GM21515 (cell line): ENCODE results near the gene RAD51B.
"Not testable (repeated sequence)": the region's sequence is repeated elsewhere in the genome, so short reads cannot be mapped to it uniquely, and the experiment has no call there.

ENCODE experiments used
- ATAC-seq: cut with Tn5 transposase; IDR thresholded peaks from one replicate; pipeline ENCODE4 v1.9.1; 2021; ENCODE audit not compliant: unreplicated experiment

RAD51B gene

DNA sequence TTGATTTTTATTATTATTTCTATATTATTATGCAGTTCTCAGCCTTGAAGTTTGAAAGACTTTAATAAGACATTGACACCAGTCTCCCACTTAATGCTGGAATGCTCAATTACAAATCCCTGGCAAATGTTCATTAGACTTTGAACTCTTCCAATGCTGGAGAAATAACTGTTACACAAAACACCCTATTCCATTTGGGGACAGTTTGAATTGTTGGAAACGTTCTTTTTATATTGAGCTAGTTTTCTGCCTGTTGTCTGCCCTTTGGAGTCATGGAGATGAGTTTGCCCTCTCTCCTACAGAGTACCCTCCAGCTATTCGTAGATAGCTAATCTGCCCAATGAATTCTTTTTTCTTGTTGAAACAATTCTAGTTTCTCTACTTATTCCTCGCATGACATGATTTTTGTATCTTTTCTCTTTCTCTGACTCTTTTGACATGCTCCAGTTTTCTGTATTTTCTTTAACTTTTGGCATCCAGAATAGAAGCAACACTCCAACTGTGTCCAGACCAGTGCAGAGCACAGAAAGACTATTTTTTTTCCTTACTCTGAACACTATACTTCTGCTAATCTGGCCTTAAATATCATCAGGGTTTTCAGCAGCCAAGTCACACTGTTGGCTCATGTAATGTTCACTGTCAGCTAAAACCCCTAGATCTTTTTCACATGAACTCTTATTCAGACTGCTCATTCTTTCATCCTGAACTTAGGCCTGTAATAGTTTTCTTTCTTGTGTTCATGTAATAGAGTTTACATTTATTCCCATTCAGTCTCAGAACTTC, 379.3 kb downstream of the RAD51B start:
- no peak for ATAC-seq

DNA sequence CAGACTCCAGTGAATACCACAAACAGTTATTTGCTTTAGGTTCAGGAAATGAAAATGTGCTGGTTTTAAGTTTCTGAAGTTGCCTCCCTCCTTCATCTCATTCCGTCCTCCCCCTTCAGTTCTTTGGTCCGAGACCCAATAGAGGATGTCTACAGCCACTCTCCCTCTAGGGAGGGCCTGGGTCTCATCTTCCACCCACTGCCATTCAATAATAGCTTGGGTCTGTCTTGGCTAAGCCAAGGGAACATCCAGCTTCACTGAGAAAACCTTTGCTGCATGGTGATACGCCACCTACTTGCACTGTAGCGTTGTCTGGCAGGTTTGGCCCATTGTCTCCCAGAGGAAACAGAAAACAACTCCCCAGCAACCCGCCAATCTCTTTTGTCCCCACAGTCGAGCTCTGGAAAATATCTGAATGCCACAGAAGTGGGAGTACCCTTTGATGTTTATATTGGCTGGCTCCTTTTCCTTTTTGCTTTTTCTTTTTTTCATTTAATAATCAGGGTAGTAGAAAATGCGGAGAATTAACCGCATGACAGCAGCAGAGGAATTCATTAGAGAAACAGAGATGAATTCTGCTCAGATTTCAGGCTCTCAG, 380.1 kb downstream of the RAD51B start:
- ATAC-seq: no peak

DNA sequence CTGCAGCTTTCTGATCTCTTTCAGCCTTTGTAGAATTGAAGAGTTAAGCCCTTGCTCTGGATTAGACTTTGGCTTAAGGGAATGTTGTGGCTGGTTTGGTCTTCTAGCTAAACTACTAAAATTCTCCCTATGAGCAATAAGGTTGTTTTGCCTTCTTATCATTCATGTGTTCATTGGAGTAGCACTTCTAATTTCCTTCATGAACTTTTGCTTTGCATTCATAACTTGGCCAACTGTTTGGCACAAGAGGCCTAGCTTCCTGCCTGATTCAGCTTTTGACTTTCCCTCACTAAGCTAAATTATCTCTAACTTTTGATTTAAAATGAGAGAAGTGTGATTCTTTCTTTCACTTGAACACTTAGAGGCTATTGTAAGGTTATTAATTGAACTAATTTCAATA, 384.3 kb downstream of the RAD51B start:
- ATAC-seq: no peak

DNA sequence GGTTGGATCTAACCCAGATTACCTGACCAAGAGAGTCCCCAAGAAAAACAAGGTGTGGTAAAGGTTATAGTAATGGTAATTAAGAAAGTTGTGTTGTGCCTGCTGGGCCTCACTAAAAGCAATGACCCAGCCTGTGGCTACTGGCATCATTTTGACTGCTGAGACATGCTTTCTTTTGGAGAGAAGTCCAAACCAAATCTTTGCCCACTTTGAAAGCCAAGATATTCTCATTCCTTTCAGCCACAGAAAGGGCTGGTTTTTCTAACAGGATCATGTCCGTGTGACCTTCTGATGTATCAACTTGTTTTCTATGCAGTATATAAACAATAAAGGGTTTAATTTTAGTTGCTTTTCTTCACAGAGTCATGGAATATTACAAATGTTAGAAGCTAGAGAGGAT, 388.6 kb downstream of the RAD51B start:
- no peak for ATAC-seq

DNA sequence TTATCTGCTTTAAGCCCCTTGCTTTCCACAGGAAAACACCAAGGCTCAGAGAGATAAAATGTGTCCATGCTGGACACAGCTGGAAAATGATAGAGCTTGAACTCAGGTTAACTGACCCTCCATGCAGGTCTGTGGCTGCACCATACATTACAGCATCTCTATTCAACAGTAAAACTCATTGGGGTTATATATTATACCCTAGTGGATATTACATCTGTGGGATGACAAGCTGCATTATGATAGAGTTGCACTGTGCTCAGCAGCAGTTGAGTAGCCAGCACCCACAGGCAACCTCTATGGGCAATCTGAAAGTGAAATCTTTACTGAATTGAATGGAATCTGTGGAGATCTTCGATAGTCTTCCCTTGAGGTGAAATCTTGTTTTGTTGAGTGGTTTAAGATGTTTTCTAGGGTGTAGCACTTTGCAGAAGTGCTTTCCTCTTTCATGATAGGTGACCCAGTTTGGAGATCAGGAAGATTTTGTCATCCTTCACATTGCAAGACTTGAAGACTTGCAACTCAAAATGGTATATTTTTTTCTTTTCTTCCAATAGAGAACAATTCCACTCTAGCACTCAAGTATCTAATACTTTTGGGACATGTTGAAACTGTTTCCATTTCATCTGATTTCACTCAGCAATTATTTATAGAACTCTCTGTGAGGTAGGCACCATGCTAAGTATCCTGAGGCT, 389.2 kb downstream of the RAD51B start:
- ATAC-seq: no peak

DNA sequence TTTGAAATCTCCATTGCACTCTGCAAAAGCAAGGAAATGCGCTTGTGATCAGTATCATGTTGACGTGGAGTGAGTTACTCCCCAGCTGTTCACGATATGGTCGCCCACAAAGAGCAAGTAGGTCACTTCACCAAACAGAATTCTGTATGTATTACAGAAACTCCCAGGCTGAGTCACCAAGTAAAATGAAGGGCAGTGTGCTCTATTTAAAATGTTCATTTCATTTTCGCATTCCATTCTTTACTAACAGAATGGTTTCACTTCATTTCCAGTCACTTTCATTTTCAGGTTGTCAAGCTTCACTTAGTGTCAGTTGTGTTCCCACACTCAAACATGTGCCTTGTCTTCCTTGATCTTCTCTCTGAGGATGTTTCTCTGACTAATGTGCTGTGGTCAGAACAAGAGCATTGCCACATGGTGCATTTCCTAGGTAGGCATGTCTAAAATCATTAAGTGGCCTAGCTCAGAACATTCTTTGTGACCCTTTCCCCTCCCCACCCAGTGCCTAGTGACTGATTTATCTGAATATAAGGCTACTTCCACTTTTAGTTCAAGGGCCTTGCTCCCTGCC, 391.2 kb downstream of the RAD51B start:
- ATAC-seq: peak; percentile 89

DNA sequence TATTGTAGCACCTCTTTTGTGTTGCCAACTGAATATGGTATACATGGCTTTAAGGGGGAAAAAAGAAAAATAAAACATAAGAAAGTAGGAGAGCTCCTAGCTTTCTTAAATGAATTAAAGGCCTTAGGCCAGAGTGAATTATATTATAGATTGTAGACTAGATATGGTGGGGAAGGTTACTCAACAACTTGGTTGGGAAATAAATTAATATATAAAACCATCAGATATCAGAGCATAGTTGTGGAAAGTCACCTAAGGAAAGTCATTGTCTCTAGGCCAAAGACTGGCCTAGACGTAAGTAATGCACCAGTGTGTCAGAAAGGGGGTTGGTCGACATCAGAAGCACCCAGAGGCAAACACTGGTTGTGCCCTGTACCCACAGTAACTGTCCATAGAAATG, 391.8 kb downstream of the RAD51B start:
- ATAC-seq: no peak

DNA sequence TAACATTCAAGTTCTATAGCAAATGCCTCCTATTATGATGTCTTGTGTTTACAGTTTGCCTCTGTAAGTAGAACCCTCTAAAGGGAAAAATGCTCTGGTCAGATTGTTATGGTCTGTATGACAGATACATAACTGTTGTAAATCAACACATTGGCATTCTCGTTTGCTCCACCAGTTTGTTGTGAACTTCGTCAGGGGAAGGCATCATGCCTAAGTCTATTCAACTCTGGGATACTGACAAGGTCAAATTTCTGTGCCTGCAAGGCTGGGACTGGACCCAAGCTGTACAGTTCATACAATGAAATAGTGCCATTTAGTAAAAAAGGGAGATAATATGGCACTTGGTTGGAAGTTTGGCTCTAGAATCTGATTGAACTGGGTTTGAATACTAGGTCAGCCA, 392.3 kb downstream of the RAD51B start:
- ATAC-seq: no peak

DNA sequence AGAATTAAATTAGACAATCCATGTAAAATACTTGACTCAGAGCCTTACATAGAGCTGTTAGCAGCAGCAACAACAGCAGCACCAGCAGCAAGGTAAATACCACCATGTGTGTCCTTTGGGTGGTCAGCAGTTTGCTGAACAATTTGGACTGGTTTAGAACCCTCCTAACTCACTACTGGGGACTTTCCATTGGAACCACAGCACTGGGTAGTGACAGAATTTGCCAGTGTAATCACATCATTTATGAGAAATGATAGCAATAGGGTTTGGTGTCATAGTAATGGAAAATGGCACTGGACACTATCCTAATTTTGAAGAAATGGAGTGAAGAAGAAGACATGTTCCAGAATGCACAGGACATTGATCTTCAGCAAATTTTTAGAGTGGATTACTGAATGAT, 392.8 kb downstream of the RAD51B start:
- ATAC-seq: no peak

DNA sequence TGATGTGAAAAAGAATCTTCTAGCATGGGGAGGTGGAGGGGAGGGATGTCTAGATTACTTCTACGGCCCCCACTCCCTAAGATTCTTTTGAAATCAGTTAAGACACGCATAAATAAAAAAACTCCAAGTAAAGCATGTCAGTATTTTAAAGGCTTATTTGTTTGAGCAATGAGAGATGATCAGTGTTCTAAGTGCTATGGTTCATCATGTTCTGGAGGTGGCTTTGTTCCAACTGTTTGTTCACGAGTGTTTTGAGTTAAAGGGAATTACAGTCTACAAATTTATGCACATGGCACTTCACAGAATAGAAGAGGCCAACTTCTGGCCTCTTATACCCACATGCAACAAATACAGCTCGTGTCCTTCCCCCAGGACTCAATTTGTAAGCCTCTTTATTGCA, 394.9 kb downstream of the RAD51B start:
- ATAC-seq: no peak

DNA sequence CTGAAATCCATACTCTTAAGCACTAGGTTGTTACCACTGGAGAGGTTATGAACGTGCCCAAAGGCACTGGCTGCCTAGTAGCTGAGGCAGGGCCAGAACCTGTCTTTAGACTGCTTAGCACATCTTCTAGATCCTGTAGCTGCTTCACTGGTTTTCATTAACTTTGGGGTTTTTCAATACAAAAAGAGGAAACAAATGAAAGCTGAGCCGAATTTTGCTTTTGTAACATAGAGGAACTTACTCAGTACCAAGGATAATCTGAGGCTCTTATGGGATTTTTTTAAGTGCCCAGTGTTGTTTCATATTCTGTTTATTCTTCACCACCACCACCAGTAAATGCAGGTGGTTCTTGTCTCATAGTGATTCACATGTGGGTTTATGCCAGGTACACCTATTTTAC, 396.1 kb downstream of the RAD51B start:
- no peak for ATAC-seq

DNA sequence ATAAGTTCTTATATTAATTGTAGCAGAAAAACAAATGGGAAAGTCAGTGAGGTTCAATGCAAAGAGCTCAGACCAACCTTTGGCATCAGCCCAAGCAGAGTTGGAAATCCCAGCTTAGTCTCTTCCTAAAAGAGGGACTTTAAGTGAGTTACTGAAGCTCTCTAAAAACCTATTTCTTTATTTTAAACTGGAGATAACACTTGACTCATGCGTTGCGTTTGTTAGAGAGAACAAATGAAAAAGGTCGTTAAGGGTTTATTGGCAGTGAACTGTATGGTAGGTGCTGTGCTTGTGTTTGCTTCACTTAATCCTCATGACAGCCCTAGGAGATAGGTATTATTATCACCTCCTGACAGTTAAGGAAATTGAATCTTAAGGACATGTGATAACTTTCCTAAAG, 396.5 kb downstream of the RAD51B start:
- ATAC-seq: no peak

DNA sequence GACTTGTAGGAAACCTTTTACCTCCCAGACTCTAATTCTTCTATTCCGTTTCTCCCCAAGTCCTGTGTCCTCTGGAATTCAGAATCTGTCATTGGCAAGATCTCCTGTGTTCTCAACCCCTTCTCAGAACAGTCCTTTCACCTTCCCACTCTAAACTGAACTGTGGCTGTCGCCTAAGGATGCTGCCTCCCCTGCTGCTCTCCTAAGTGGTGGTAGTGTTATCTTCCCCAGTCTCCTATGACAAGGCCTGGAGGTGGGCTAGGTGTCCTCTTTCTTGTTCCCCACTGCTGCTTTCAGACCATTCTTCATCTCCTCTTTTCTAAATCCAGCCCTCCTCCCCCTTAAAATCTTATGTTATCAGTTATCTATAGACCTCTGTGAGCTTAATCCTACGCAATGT, 397.4 kb downstream of the RAD51B start:
- ATAC-seq: no peak

DNA sequence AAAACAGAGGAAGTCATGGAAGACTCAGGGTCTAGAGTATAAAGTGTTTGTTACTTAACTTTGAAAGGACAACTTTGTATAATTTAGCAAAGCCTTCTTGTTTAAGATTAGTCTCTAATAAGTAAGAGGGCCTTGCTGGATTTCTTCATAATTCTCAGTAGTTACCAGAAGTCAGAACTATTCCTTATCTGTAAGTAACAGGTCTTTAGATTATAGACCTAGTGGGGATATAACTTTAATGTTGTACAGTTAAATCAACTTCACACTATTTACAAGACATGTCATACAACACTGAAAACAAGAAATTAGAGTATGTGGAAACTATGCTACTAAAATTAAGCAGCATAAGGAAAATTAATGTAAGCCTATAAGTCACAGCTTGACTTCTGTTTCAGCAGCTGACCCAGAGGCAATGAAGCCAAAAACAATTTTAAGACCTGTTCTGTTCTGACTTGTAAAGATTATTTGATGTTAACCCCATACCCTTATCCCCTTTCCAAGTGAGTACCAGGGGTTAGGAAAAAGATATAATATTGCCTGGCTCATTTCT, 398.3 kb downstream of the RAD51B start:
- ATAC-seq: no peak

DNA sequence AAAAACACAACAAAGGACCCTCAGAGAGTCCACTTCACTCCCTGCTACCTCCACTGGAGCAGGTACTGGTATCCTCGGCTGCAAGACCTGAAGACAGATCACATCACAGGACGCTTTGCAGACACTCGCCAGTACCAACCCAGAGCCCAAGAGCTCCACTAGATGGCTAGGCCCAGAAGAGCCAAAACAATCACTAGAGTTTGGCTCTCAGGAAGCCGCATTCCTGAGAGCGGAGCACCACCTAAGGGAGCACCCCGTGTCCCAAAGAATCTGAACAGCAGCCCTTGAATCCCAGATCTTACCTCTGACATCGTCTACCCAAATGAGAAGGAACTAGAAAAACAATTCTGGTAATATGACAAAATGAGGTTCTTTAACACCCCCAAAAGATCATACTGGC, 399.8 kb downstream of the RAD51B start:
- no peak for ATAC-seq

DNA sequence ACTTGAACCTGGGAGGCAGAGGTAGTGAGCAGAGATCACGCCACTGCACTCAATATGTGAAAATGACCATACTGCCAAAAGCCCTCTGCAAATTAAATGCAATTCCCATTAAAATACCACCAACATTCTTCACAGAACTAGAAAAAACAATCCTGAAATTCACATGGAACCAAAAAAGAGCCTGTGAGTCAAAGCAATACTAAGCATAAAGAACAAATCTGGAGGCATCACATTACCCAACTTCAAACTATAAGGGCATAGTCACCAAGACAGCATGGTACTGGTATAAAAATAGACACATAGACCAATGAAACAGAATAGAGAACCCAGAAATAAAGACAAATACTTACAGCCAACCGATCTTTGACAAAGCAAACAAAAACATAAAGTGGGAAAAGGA, 401.5 kb downstream of the RAD51B start:
- not testable (repeated sequence) for ATAC-seq

DNA sequence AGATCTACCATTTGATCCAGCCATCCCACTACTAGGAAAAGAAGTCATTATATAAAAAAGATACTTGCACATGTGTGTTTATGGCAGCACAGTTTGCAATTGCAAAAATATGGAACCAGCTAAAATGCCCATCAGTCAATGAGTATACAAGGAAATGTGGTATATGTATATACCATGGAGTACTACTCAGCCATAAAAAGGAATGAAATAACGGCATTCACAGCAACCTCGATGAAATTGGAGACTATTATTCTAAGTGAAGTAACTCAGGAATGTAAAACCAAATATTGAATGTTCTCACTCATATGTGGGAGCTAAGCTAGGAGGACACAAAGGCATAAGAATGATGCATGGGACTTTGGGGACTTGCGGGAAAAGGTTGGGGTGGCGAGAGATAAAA, 402.6 kb downstream of the RAD51B start:
- ATAC-seq: no peak

DNA sequence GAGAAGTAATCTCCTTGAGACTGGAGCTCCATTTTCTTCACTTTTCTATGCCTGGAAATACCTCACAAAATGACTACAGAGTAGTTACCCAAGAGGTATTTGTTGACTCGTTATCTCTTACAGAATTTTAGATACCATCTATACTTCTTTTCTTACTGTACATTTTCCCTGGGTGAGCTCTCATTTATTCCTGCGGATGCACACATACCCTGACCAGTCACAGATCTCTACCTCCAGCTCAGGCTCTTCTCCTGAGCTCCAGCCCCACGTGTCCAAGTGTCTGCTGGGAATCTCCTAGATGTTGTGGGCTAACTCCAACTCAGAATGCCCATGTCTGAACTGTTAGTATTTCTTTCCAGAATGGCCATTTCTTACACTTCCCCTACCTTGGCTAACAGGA, 403.1 kb downstream of the RAD51B start:
- no peak for ATAC-seq

DNA sequence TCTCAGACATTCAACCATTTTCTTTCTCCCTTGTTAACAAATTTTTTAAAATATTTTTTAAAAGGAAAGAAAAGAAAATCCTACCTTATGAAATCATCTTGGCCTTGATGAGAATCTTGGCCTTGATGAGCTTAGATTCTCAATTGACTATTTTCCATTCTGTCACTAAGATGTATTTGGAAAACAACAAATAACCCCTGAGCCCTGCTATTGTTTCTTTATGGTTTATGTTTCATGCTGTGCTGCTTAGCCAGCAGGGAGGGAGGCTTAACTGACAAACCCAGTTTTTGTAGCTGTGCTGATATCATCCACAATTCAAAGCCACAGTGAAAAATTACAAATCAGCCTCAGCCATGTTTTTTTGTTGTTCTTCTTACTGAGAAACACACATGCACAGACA, 404.1 kb downstream of the RAD51B start:
- ATAC-seq: no peak

DNA sequence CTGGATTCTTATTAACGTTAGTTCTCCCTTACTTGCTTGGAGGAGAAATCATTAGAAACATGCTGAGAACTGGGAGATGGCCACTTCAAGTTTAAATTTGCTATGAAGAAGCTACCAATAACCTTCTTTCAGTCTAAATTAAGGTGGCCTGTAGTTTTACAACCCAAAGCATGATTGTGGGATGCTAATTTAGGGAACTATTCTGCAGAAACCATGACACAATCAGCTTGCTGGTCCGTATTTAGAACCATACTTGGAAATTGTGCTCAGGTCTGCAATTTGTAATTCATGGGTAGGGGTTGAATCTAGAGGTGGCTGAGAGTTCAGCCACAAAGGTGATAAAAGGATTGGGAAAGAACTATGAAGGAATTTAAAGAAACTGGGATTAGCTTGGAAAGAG, 405.7 kb downstream of the RAD51B start:
- no peak for ATAC-seq

DNA sequence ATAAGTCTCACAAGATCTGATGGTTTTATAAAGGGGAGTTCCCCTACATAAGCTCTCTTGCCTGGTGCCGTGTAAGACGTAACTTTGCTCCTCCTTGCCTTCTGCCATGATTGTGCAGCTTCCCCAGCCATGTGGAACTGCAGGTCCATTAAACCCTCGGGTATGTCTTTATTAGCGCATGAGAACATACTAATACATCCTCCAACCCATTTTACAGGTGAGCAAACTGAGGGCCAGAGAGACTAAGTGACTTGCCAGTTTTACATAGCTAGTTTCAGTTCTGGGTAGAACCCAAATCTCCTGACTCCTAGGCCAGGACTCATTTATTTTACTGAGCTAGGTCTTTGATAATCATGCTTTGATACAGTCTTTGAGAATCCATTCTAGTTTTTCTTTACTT, 406.9 kb downstream of the RAD51B start:
- ATAC-seq: no peak

DNA sequence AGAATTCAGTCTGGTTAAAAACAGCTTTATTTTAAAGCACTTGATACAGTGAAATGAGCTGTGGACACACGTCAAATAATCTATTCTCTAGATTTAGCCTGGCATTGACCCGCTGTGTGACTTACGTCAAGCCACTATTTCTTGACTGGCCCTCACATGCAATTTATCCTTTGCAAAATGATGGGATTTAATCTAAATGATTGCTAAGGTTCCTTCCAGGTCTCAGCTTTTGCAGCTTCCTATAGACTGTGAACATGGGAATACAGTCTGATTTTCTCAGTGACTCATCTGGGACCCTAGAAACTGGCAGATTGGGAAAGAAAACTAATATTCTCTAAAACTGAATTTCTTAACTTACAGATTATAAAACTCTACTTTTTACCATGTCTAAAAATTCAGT, 409.1 kb downstream of the RAD51B start:
- no peak for ATAC-seq
